AG04450 (cell line): ENCODE results near the gene LRRK1. TPM values are rescaled to one million over a fixed set of nuclear protein-coding genes. Genes with fewer than 3 reads are reported as not detected.

Experiments used
- CTCF ChIA-PET: fragments of 300-600, 350-600 bp; formaldehyde crosslinking; extraction: SDS; loops from one replicate; lab custom pipeline; 2022; ENCODE audit warnings: antibody characterized with exemption, inconsistent platforms; lab: Charles Lee
- POLR2A ChIA-PET: fragments of 350-600 bp; formaldehyde crosslinking; extraction: SDS; loops from one replicate; lab custom pipeline; 2021; ENCODE audit warnings: antibody characterized with exemption, inconsistent platforms; lab: Yijun Ruan, JAX
- DNase-seq: peaks from one replicate; pipeline ENCODE4 v3.0.0-alpha.2; 2011; ENCODE audit warnings: low read depth, low spot score
- H3K27ac ChIP-seq: one replicate; pipeline ENCODE4 v1.5.1; 2012; ENCODE audit warnings: low read depth, low read length, control low read depth
- H3K27me3 ChIP-seq: one replicate; pipeline ENCODE4 v1.6.0; 2012; ENCODE audit warnings: low read length; ENCODE audit not compliant: control insufficient read depth, insufficient read depth
- H3K4me3 ChIP-seq: 2 replicates; pipeline ENCODE4 v1.5.1; 2011; ENCODE audit warnings: mild to moderate bottlenecking, low read depth, low read length, control low read depth
- H3K9me3 ChIP-seq: 2 replicates; pipeline ENCODE4 v1.5.1; 2012; ENCODE audit warnings: low read length; ENCODE audit not compliant: control insufficient read depth, insufficient read depth
- CTCF ChIP-seq: IDR thresholded peaks from 2 replicates; pipeline ENCODE4 v1.5.1; 2011; ENCODE audit warnings: low read depth, low read length, control low read depth, inconsistent platforms
- polyA plus RNA-seq: library from polyadenylated mRNA; depleted of rRNA; stranded (reverse); fragments of >200 nt; gene quantifications from 2 replicates; pipeline ENCODE4 v1.2.3, GENCODE V29; 2011

Gene LRRK1
- polyA plus RNA-seq, 1 experiment = 5.6 TPM

- no peaks in the 10 kb centered on the region for H3K9me3 ChIP-seq
- POLR2A ChIA-PET = interaction anchor here (0.7 kb wide), 1 partner anchor 24 kb away, joined by 4 read pairs; no protein-coding TSS in a partner anchor
- CTCF ChIA-PET = interaction anchor here (0.9 to 3.9 kb wide), 7 partner anchors 26 to 314 kb away, joined by 3 to 21 read pairs (median 5); partner anchors contain the start of gene LRRK1
- H3K4me3 ChIP-seq = no peak overlapping the region
- no peaks in the 10 kb centered on the region for H3K27me3 ChIP-seq
- no peak for DNase-seq
- TF ChIP-seq CTCF = no peak
- peak overlapping the region; percentile 39 for H3K27ac ChIP-seq
These were observed 25.2 kb downstream of the LRRK1 start for GRCh38 chr15:100944244-100944895.

- TF ChIP-seq CTCF = no peak
- POLR2A ChIA-PET = no interaction called here
These were observed 25.8 kb downstream of the LRRK1 start for GRCh38 chr15:100944986-100945385.

DNA sequence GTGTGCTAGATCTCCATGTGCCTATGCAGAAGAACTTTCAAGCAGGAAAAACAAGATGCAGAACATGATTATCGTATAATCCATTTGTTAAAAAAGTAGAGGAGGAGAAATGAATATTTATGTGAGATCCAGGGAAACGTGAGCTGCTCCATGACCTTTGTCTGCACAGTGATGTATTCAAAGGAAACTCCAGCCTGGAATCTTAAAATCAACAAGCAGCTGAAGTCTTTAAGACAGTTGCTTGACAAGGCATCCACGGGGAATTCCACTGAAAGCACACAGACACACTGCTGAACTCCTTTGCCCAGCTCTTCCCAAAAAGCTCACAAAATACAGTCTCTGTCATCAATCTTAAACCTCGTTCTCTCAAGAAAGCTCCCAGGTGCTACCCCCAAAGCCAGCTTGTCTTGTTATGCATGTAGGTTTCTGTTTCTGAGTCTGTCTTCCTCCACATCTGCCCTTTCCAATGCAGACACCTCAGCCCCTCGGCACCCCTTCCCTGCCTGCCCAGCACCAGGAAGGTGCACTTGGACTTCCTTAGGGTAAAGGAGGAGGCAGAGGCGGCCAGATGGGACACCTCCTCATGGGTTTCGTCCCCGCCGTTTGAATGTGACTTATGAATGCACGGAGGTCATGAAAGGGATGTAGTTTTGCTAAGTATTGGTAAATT lies 28.7 kb downstream of the LRRK1 start:
- POLR2A ChIA-PET = no interaction called here
- no peak overlapping the region for H3K4me3 ChIP-seq
- no peaks in the 10 kb centered on the region for H3K27me3 ChIP-seq
- peaks cover 4% of the 10 kb centered on the region; the same call in 1 of the 2 replicates for H3K9me3 ChIP-seq
- CTCF ChIA-PET = interaction anchor here (1.0 to 2.2 kb wide), 2 partner anchors 59 to 60 kb away, joined by 3 to 13 read pairs; no protein-coding TSS in a partner anchor
- peak overlapping the region; percentile 68 for H3K27ac ChIP-seq
- no peak for DNase-seq
- TF ChIP-seq CTCF = no peak

More at GRCh38 chr15:100944986-100945385, 25.8 kb downstream of the LRRK1 start:
- Histone ChIP-seq H3K9me3 (no peaks in the 10 kb centered on the region), H3K27me3 (no peaks in the 10 kb centered on the region), H3K4me3 (no peak overlapping the region), H3K27ac (peak overlapping the region; percentile 24)
- DNase-seq = peak; percentile 37
- CTCF ChIA-PET = interaction anchor here (0.6 to 3.9 kb wide), 7 partner anchors 15 to 313 kb away, joined by 3 to 21 read pairs (median 4); partner anchors contain the start of gene LRRK1

DNA sequence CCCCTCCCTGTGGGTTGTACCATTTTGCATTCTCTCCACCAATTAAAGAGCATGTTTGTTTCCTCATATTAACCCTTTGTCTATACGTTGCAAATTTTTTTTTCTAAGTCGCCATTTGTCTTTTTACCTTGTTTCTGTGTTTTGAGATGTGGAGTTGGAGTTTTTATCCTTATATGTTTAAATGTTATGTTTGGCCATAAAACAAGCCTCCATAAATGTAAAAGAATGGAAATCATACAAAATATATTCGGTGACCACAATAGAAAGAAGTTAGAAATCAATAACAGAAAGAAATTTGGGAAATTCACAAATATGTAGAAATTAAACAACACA lies 29.2 kb downstream of the LRRK1 start:
- peaks cover 4% of the 10 kb centered on the region; the same call in 1 of the 2 replicates for H3K9me3 ChIP-seq
- DNase-seq = no peak
- ChIA-PET POLR2A (no interaction called here), CTCF (interaction anchor here (1.0 to 2.2 kb wide), 2 partner anchors 58 to 60 kb away, joined by 3 to 13 read pairs; no protein-coding TSS in a partner anchor)
- TF ChIP-seq CTCF = no peak
- peak overlapping the region; percentile 68 for H3K27ac ChIP-seq
- H3K27me3 ChIP-seq = no peaks in the 10 kb centered on the region
- no peak overlapping the region for H3K4me3 ChIP-seq

DNA sequence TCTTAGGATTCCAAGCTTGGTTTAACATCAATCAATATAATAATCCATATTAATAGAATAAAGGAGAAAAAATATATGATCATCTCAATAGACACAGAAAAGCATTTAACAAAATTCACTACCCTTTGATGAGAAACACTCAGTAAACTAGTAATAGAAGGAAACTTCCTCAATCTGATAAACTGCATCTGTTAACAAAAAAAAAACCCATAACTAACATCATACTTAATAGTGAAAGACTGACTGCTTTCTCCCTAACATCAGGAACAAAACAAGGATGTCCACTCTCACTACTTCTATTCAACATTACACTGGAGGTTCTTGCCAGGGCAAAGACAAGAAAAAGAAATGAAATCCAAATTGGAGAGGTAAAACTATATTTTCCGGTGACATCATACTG lies 30.5 kb downstream of the LRRK1 start:
- Histone ChIP-seq H3K4me3 (no peak overlapping the region), H3K27me3 (no peaks in the 10 kb centered on the region), H3K27ac (no peak overlapping the region), H3K9me3 (peaks cover 4% of the 10 kb centered on the region; the same call in 1 of the 2 replicates)
- TF ChIP-seq CTCF = no peak
- ChIA-PET CTCF (no interaction called here), POLR2A (no interaction called here)
- DNase-seq = no peak
